ENCODE results near the gene SFXN5. TPM values are rescaled to one million over a fixed set of nuclear protein-coding genes. Genes with fewer than 3 reads are reported as not detected.

Gene SFXN5
- total and polyA plus RNA-seq, 2 of the 8 experiments (the other 6 are each of a cell fraction or from before 2014, with no cell fraction given) = 29.3 to 33.1 TPM

GRCh38 chr2:72935611-72935957, 135.9 kb downstream of the SFXN5 start (continued):
- no peak for TF ChIP-seq KDM4A (IDR thresholded peaks at IDR 0.05; ENCODE audit: low read depth, low read length, severe bottlenecking)
